ENCODE data around the gene DNAJC1.
"Not testable (repeated sequence)": the region's sequence is repeated elsewhere in the genome, so short reads cannot be mapped to it uniquely, and the experiment has no call there.

DNAJC1 gene

GRCh38 chr10:21919906-21920305 lies 83.6 kb downstream of the DNAJC1 start:
- in situ Hi-C loops (cut with MboI; ENCODE audit: low sequenced_read_pairs) = no loop called here

GRCh38 chr10:21919117-21919516 lies 84.4 kb downstream of the DNAJC1 start:
- in situ Hi-C loops (cut with MboI; ENCODE audit: low sequenced_read_pairs) = no loop called here

GRCh38 chr10:21912625-21913024 lies 90.9 kb downstream of the DNAJC1 start:
- in situ Hi-C loops (cut with MboI; ENCODE audit: low sequenced_read_pairs) = no loop called here

GRCh38 chr10:21910798-21911197 lies 92.7 kb downstream of the DNAJC1 start:
- in situ Hi-C loops (cut with MboI; ENCODE audit: low sequenced_read_pairs) = no loop called here

GRCh38 chr10:21907436-21907835 lies 96.1 kb downstream of the DNAJC1 start:
- in situ Hi-C loops (cut with MboI; ENCODE audit: low sequenced_read_pairs) = no loop called here

- in situ Hi-C loops (cut with MboI; ENCODE audit: low sequenced_read_pairs) = no loop called here
These were observed 98.6 kb downstream of the DNAJC1 start for GRCh38 chr10:21904930-21905329.

- in situ Hi-C loops (cut with MboI; ENCODE audit: low sequenced_read_pairs) = no loop called here
These were observed 103.8 kb downstream of the DNAJC1 start for GRCh38 chr10:21899736-21900135.

- in situ Hi-C loops (cut with MboI; ENCODE audit: low sequenced_read_pairs) = no loop called here
These were observed 107.6 kb downstream of the DNAJC1 start for GRCh38 chr10:21895932-21896331.

GRCh38 chr10:21894648-21895342 lies 108.7 kb downstream of the DNAJC1 start:
- in situ Hi-C loops (cut with MboI; ENCODE audit: low sequenced_read_pairs) = no loop called here

GRCh38 chr10:21891439-21891838 lies 112.1 kb downstream of the DNAJC1 start:
- in situ Hi-C loops (cut with MboI; ENCODE audit: low sequenced_read_pairs) = no loop called here

- in situ Hi-C loops (cut with MboI; ENCODE audit: low sequenced_read_pairs) = no loop called here
These were observed 113.9 kb downstream of the DNAJC1 start for GRCh38 chr10:21889477-21890275.

GRCh38 chr10:21888959-21889358 lies 114.6 kb downstream of the DNAJC1 start:
- in situ Hi-C loops (cut with MboI; ENCODE audit: low sequenced_read_pairs) = no loop called here

GRCh38 chr10:21885940-21886339 lies 117.6 kb downstream of the DNAJC1 start:
- in situ Hi-C loops (cut with MboI; ENCODE audit: low sequenced_read_pairs) = no loop called here

GRCh38 chr10:21873198-21873597 lies 130.3 kb downstream of the DNAJC1 start:
- in situ Hi-C loops (cut with MboI; ENCODE audit: low sequenced_read_pairs) = no loop called here

- in situ Hi-C loops (cut with MboI; ENCODE audit: low sequenced_read_pairs) = not testable (repeated sequence)
These were observed 130.8 kb downstream of the DNAJC1 start for GRCh38 chr10:21872771-21873170.

GRCh38 chr10:21870849-21871248 lies 132.7 kb downstream of the DNAJC1 start:
- in situ Hi-C loops (cut with MboI; ENCODE audit: low sequenced_read_pairs) = no loop called here

GRCh38 chr10:21869087-21869486 lies 134.4 kb downstream of the DNAJC1 start:
- in situ Hi-C loops (cut with MboI; ENCODE audit: low sequenced_read_pairs) = not testable (repeated sequence)

- in situ Hi-C loops (cut with MboI; ENCODE audit: low sequenced_read_pairs) = no loop called here
These were observed 142.8 kb downstream of the DNAJC1 start for GRCh38 chr10:21860718-21861117.

- in situ Hi-C loops (cut with MboI; ENCODE audit: low sequenced_read_pairs) = no loop called here
These were observed 145.1 kb downstream of the DNAJC1 start for GRCh38 chr10:21858455-21858854.

GRCh38 chr10:21849607-21850006 lies 153.9 kb downstream of the DNAJC1 start:
- in situ Hi-C loops (cut with MboI; ENCODE audit: low sequenced_read_pairs) = no loop called here

GRCh38 chr10:21843645-21844044 lies 159.9 kb downstream of the DNAJC1 start:
- in situ Hi-C loops (cut with MboI; ENCODE audit: low sequenced_read_pairs) = no loop called here

- in situ Hi-C loops (cut with MboI; ENCODE audit: low sequenced_read_pairs) = not testable (repeated sequence)
These were observed 162.3 kb downstream of the DNAJC1 start for GRCh38 chr10:21841273-21841672.
